Keratinocyte (primary cell): ENCODE results near the gene NT5C1A.

Source experiments
- CTCF ChIP-seq, 3 experiments: IDR thresholded peaks in 1 of 3; conservative IDR thresholded peaks in 1 of 3; optimal IDR thresholded peaks in 1 of 3; 2 replicates in 2 of 3; 3 replicates in 1 of 3; pipeline versions ENCODE3 to v1.5.1; 2011; ENCODE audit warnings: low read length in 3 of 3, mild to moderate bottlenecking in 3 of 3, moderate library complexity in 2 of 3, control low read depth in 1 of 3, inconsistent platforms in 1 of 3; ENCODE audit not compliant: insufficient read depth in 2 of 3; ENCODE audit errors: extremely low read depth in 1 of 3
- EZH2 ChIP-seq: IDR thresholded peaks from one replicate; pipeline ENCODE4 v1.6.1; 2012; ENCODE audit warnings: inconsistent platforms, mild to moderate bottlenecking, low read length, moderate library complexity

GRCh38 chr1:39647247-39647646 lies 24.7 kb downstream of the NT5C1A start:
- TF ChIP-seq CTCF (optimal IDR thresholded peaks at IDR 0.05 in 1 of 3, IDR thresholded peaks at IDR 0.05 in 1 of 3, conservative IDR thresholded peaks at IDR 0.05 in 1 of 3; ENCODE audit: extremely low read depth in 1 of 3, insufficient read depth in 2 of 3, low read length in 3 of 3) (no peak), EZH2 (no peak)
